Stimulated activated CD4-positive, alpha-beta T cell treated with anti-CD3 and anti-CD28 coated beads, TNF-alpha, amount 100 ng/mL, for 4 hours (primary cell): Measurements from ENCODE around the gene PLA2G6.
A peak's percentile ranks its signal among the peaks of the same experiment; 100 is the strongest.

Experiments
- DNase-seq, 3 experiments: peaks; one replicate each; pipeline ENCODE4 v3.0.0-alpha.2; 2020; ENCODE audit warnings: low read depth in 3 of 3

Gene PLA2G6

GRCh38 chr22:38181453-38182200 is at the start of gene PLA2G6:
Gene PLA2G6 (minus strand): TSS chr22:38181830. CDS start chr22:38169426, 12,404 bp downstream.
- peak; percentile 90 to 94 (median 93) for DNase-seq

- no peak for DNase-seq
Observed at GRCh38 chr22:38230916-38231315, 49.3 kb upstream of the PLA2G6 start.

- DNase-seq, result peak in 1 of 3 experiments; percentile 13
Observed at GRCh38 chr22:38230108-38230825, 48.6 kb upstream of the PLA2G6 start.

GRCh38 chr22:38228873-38229740 is 47.5 kb upstream of the PLA2G6 start:
- no peak for DNase-seq

- DNase-seq, result no peak
Observed at GRCh38 chr22:38228326-38228872, 46.8 kb upstream of the PLA2G6 start.

DNA sequence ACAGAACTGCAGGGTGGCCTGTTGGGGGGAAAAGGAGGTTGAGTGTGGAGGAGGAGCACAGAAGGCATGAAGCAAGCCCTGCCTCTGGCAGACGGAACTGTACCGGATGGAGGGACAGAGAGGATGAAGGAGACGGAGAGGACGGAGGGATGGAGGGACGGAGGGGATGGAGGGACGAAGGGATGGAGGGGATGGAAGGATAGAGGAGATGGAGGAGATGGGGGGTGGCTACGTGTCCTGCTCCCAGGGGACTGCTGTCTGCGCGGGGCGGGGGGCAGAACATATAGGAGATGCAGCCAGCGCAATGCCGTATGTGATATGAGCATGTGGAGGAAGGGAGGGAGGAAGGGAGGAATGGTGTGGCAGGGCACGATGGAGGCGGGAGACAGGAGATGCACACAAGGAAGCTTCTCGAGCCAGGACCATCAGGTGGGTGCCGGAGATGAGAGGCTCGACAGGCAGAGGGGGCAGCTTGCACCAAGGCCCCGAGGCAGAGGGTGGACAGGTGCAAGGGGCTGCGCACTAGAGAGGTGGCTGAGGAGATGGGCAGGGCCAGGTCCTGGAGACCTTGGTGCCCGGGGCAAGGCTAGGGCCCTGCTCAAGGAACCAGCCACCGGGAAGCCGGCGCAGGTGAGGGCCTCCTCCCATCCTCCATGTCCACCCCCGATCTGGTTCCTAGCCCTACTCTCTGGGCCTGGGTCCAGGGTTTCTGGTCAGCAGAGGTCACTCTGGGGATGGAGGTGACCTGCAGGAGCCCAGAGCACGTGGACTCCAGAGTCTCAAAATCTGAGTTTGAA is 45.4 kb upstream of the PLA2G6 start:
- DNase-seq, result no peak

GRCh38 chr22:38223289-38223960 is 41.8 kb upstream of the PLA2G6 start:
- DNase-seq, result no peak

DNA sequence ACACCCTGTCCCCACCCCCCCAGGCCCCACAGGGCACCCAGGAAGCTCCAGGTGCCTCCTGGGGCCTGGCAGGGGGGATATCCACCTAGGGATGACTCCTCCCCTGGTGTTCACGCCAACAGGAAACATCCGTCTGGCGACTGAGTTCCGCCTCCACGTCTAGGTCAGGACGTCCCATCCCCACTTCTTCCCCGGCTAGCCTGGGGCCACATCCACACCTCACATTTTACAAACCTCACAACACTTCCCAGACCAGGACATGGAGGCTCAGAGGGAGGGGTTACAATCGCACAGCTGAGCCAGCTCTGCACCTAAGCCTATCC is 41.1 kb upstream of the PLA2G6 start:
- DNase-seq, result no peak

- no peak for DNase-seq
Observed at GRCh38 chr22:38221908-38222796, 40.5 kb upstream of the PLA2G6 start.

GRCh38 chr22:38221407-38221806 is 39.8 kb upstream of the PLA2G6 start:
- DNase-seq, result no peak

DNA sequence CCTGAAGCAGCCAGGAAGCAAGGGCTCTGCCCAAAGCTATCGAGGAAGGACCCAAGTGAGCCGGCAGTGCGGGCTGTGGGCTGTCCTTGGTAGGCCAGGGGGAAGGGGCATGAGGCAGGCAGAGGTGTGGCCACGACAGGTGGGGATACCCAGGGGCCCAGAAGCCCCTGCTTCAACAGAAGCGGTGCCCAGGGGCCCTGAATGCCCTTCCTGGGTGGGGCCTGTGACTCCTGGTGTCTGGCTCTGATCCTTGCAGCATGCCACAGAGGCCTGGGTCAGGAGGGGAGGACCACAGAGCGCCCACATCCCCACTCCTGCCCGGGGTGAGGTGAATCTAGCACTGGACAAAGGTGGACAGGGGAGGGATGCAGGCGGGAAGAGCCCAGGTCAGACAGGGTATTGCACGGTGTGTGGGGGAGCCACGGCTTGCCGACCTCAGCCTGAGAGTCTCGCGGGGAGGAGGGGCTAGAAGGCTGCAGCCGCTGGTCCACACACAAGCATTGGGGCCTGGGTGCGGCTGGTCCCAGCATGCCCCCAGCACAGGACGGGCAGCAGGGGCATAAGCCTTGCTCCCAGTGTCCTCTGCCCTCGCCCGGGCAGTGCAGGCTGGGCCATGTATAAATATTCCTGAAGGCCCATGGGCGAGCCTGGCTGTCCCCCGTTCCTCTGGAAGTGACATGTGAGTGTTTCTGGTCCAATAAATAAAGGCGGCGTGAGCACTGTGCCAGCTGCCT is 39.2 kb upstream of the PLA2G6 start:
- no peak for DNase-seq

- no peak for DNase-seq
Observed at GRCh38 chr22:38220163-38220562, 38.5 kb upstream of the PLA2G6 start.

- DNase-seq, result no peak
Observed at GRCh38 chr22:38219632-38220031, 38.0 kb upstream of the PLA2G6 start.

GRCh38 chr22:38218661-38219622 is 37.3 kb upstream of the PLA2G6 start:
- DNase-seq, result peak in 2 of 3 experiments; percentile 14 to 39

DNA sequence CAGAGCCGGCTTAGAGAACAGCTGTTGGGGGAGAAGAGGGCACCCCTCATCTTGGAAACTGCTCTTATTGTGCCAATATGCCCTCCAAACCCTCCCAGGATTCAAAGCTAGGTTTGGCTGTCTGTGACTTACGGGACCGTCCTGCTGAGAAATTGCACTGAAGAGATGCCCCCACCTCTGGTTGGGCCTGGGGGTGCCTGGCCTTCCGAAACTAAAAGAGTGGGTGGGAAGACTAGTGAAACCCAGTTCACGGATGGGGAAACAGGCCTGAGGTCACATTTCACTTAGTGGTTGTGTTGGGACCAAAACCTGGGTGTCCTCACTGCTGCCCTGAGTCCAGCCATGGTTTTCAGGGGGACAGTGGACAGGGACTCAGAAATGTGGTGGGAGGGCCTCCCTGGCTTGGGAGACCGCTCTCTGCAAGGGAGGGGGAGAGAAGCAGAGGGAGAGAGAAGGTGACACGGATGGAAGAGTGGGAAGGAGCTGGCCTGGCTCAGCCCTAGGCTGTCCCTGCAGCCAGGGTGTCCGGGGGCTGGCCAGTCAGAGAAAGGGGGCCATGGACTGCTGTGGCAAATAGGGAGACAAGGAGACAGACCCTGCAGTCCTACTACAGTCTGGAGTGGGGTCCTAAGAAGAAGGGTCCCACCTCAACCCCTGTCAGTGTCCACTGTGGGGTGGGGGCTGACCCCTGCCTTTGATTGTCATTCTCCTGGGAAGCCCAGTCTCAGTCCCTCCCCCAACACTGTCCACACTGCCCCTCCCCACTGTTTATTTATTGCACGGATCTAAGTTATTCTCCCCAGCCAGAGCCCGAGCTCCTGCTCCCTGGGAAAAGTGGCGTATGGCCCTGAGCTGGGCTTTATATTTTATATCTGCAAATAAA is 33.8 kb upstream of the PLA2G6 start:
- DNase-seq, result no peak

GRCh38 chr22:38214302-38215056 is 32.8 kb upstream of the PLA2G6 start:
- peak; percentile 40 to 50 (median 49) for DNase-seq
